Astrocyte of the cerebellum (primary cell): ENCODE measurements around the gene SLCO2A1.

Source experiments
- DNase-seq: peaks from one replicate; pipeline ENCODE4 v3.0.0-alpha.2; 2011; ENCODE audit warnings: low read depth
- H3K4me3 ChIP-seq: 2 replicates; pipeline ENCODE4 v1.5.1; 2011; ENCODE audit warnings: mild to moderate bottlenecking, low read depth, low read length, moderate library complexity
- CTCF ChIP-seq: IDR thresholded peaks from 2 replicates; pipeline ENCODE4 v1.5.1; 2012; ENCODE audit warnings: low read length, low read depth, moderate library complexity, mild to moderate bottlenecking; ENCODE audit errors: missing control alignments
- in situ Hi-C: cut with HindIII; loops from 2 replicates; pipeline ENCODE4 v1.10.0; 2017; ENCODE audit warnings: low sequenced_read_pairs

SLCO2A1 gene

GRCh38 chr3:133892541-133893231 is 137.0 kb downstream of the SLCO2A1 start:
- no peak overlapping the region for H3K4me3 ChIP-seq
- in situ Hi-C loops = no loop called here
- TF ChIP-seq CTCF = no peak
- DNase-seq = no peak

GRCh38 chr3:133891662-133892378 is 137.9 kb downstream of the SLCO2A1 start:
- no peak for DNase-seq
- no peak for TF ChIP-seq CTCF
- in situ Hi-C loops = no loop called here
- no peak overlapping the region for H3K4me3 ChIP-seq

GRCh38 chr3:133890972-133891644 is 138.6 kb downstream of the SLCO2A1 start:
- no peak for DNase-seq
- in situ Hi-C loops = no loop called here
- H3K4me3 ChIP-seq = no peak overlapping the region
- TF ChIP-seq CTCF = no peak

GRCh38 chr3:133890037-133890436 is 139.7 kb downstream of the SLCO2A1 start:
- no peak overlapping the region for H3K4me3 ChIP-seq
- in situ Hi-C loops = no loop called here
- no peak for TF ChIP-seq CTCF
- DNase-seq = no peak

- in situ Hi-C loops = no loop called here
Measured at GRCh38 chr3:133888726-133889340, 140.9 kb downstream of the SLCO2A1 start.

More at GRCh38 chr3:133888726-133889340, 140.9 kb downstream of the SLCO2A1 start:
- no peak for DNase-seq
- H3K4me3 ChIP-seq = no peak overlapping the region
- TF ChIP-seq CTCF = no peak
